SU-DHL-6 (cell line): Measurements from ENCODE around the gene FANCL.
"Not testable (repeated sequence)": the region's sequence is repeated elsewhere in the genome, so short reads cannot be mapped to it uniquely, and the experiment has no call there.

Experiments
- H2AFZ ChIP-seq: fragments of 200-600 bp; sonication (generic); 2 replicates; pipeline ENCODE4 v1.6.1; 2014; ENCODE audit warnings: low read depth, mild to moderate bottlenecking, moderate library complexity, mixed read lengths, antibody characterized with exemption, low read length; ENCODE audit not compliant: severe bottlenecking
- H3F3A ChIP-seq: fragments of 200-600 bp; shearing (Covaris generic); 2 replicates; pipeline ENCODE4 v1.6.0; 2016; ENCODE audit warnings: antibody characterized with exemption, mild to moderate bottlenecking; ENCODE audit not compliant: insufficient read depth
- H3K27ac ChIP-seq: fragments of 200-600 bp; sonication (generic); 2 replicates; pipeline ENCODE4 v1.5.1; 2016; ENCODE audit warnings: low read depth, mild to moderate bottlenecking, low read length, moderate library complexity, mixed read lengths
- H3K27me3 ChIP-seq: fragments of 200-600 bp; sonication (generic), shearing (Covaris generic); 2 replicates; pipeline ENCODE4 v1.6.0; 2014; ENCODE audit warnings: mild to moderate bottlenecking, low read length
- H3K36me3 ChIP-seq: fragments of 200-600 bp; sonication (generic); 2 replicates; pipeline ENCODE4 v1.6.1; 2014; ENCODE audit warnings: mild to moderate bottlenecking, low read length, mixed read lengths
- H3K4me2 ChIP-seq: fragments of 300-600, 200-600 bp; shearing (Covaris generic), sonication (generic); 2 replicates; pipeline ENCODE4 v1.6.0; 2014; ENCODE audit warnings: low read length, low read depth, mild to moderate bottlenecking; ENCODE audit not compliant: poor library complexity, severe bottlenecking
- H3K4me3 ChIP-seq: fragments of 200-600 bp; sonication (generic); 2 replicates; pipeline ENCODE4 v1.5.1; 2014; ENCODE audit warnings: antibody characterized with exemption, low read length, mild to moderate bottlenecking, mixed read lengths; ENCODE audit not compliant: insufficient read depth, poor library complexity, severe bottlenecking
- H3K79me2 ChIP-seq: fragments of 200-600 bp; sonication (generic); 2 replicates; pipeline ENCODE4 v1.6.1; 2014; ENCODE audit warnings: mild to moderate bottlenecking, low read length, moderate library complexity; ENCODE audit not compliant: insufficient read depth
- H3K9ac ChIP-seq: fragments of 200-600 bp; sonication (generic); 2 replicates; pipeline ENCODE4 v1.7.0; 2014; ENCODE audit warnings: mild to moderate bottlenecking, low read length
- H3K9me2 ChIP-seq: fragments of 200-600 bp; sonication (generic); replicated peaks from 2 replicates; pipeline ENCODE4 v1.6.1; 2014; ENCODE audit warnings: low read length; ENCODE audit not compliant: insufficient read depth
- H3K9me3 ChIP-seq: fragments of 200-600 bp; sonication (generic); 2 replicates; pipeline ENCODE4 v1.6.1; 2014; ENCODE audit warnings: low read length, mixed read lengths; ENCODE audit not compliant: insufficient read depth
- H4K20me1 ChIP-seq: fragments of 200-600 bp; sonication (generic); 2 replicates; pipeline ENCODE4 v1.6.1; 2014; ENCODE audit warnings: low read depth, mild to moderate bottlenecking, antibody characterized with exemption, low read length, moderate library complexity, mixed read lengths
- CTCF ChIP-seq: fragments of 200-600 bp; sonication (generic); IDR thresholded peaks from one replicate; pipeline ENCODE4 v1.5.1; 2017; ENCODE audit warnings: antibody characterized with exemption, mild to moderate bottlenecking, low read length, moderate library complexity; ENCODE audit not compliant: insufficient read depth, poor library complexity, severe bottlenecking
- EZH2phosphoT487 ChIP-seq: fragments of 200-600 bp; sonication (generic), shearing (Covaris generic); conservative IDR thresholded peaks from 2 replicates; pipeline ENCODE4 v1.6.1; 2018; ENCODE audit warnings: mild to moderate bottlenecking, antibody characterized with exemption, low read length, moderate library complexity, mixed read lengths

FANCL gene

GRCh38 chr2:58271826-58272225 is 30.7 kb upstream of the FANCL start:
- H2AFZ ChIP-seq, result no peak overlapping the region
- H3K4me2 ChIP-seq, result no peak overlapping the region
- H3K27ac ChIP-seq, result no peak overlapping the region
- no peak overlapping the region for H3K4me3 ChIP-seq
- no peaks in the 10 kb centered on the region for H3K9me2 ChIP-seq
- H3K79me2 ChIP-seq, result no peaks in the 10 kb centered on the region
- H4K20me1 ChIP-seq, result no peaks in the 10 kb centered on the region
- H3K9ac ChIP-seq, result no peak overlapping the region
- no peaks in the 10 kb centered on the region; the same call in 1 of the 2 replicates for H3K9me3 ChIP-seq
- TF ChIP-seq EZH2phosphoT487 (no peak), CTCF (no peak)
- no peaks in the 10 kb centered on the region for H3F3A ChIP-seq
- H3K36me3 ChIP-seq, result no peaks in the 10 kb centered on the region
- H3K27me3 ChIP-seq, result no peaks in the 10 kb centered on the region

- no peaks in the 10 kb centered on the region; the same call in 1 of the 2 replicates for H3K9me3 ChIP-seq
- H3K4me3 ChIP-seq, result no peak overlapping the region
- H3K36me3 ChIP-seq, result no peaks in the 10 kb centered on the region
- no peak overlapping the region for H3K4me2 ChIP-seq
- H4K20me1 ChIP-seq, result no peaks in the 10 kb centered on the region
- no peak overlapping the region for H3K27ac ChIP-seq
- H3K9me2 ChIP-seq, result no peaks in the 10 kb centered on the region
- no peak overlapping the region for H3K9ac ChIP-seq
- no peaks in the 10 kb centered on the region for H3F3A ChIP-seq
- H3K27me3 ChIP-seq, result no peaks in the 10 kb centered on the region
- no peaks in the 10 kb centered on the region for H3K79me2 ChIP-seq
- no peak for TF ChIP-seq EZH2phosphoT487
- no peak for TF ChIP-seq CTCF
- no peak overlapping the region for H2AFZ ChIP-seq
These were observed 27.6 kb upstream of the FANCL start for GRCh38 chr2:58268685-58269084.

GRCh38 chr2:58266211-58266610 is 25.1 kb upstream of the FANCL start:
- Histone ChIP-seq H3K9ac (no peak overlapping the region), H3K36me3 (no peaks in the 10 kb centered on the region), H4K20me1 (no peaks in the 10 kb centered on the region), H3K27ac (no peak overlapping the region), H3K27me3 (no peaks in the 10 kb centered on the region), H3K4me3 (no peak overlapping the region), H3F3A (no peaks in the 10 kb centered on the region), H3K9me3 (no peaks in the 10 kb centered on the region; the same call in 1 of the 2 replicates), H3K4me2 (no peak overlapping the region), H3K9me2 (no peaks in the 10 kb centered on the region), H3K79me2 (no peaks in the 10 kb centered on the region), H2AFZ (no peak overlapping the region)
- TF ChIP-seq CTCF (no peak), EZH2phosphoT487 (no peak)

- H3K9me3 ChIP-seq, result no peaks in the 10 kb centered on the region
- H4K20me1 ChIP-seq, result no peaks in the 10 kb centered on the region
- TF ChIP-seq CTCF (no peak), EZH2phosphoT487 (no peak)
- H3K9me2 ChIP-seq, result no peaks in the 10 kb centered on the region
- no peak overlapping the region for H3K27ac ChIP-seq
- H2AFZ ChIP-seq, result no peak overlapping the region
- no peaks in the 10 kb centered on the region for H3K36me3 ChIP-seq
- H3K4me3 ChIP-seq, result no peak overlapping the region
- no peak overlapping the region for H3K9ac ChIP-seq
- H3K79me2 ChIP-seq, result no peaks in the 10 kb centered on the region
- H3F3A ChIP-seq, result no peaks in the 10 kb centered on the region
- no peaks in the 10 kb centered on the region for H3K27me3 ChIP-seq
- H3K4me2 ChIP-seq, result no peak overlapping the region
These were observed 20.1 kb upstream of the FANCL start for GRCh38 chr2:58261209-58261608.

GRCh38 chr2:58258456-58258855 is 17.3 kb upstream of the FANCL start:
- H2AFZ ChIP-seq, H3K9me3 ChIP-seq, H3K4me2 ChIP-seq, H4K20me1 ChIP-seq, H3K4me3 ChIP-seq, H3K27me3 ChIP-seq, H3K27ac ChIP-seq, H3K79me2 ChIP-seq, H3F3A ChIP-seq, H3K9ac ChIP-seq, H3K9me2 ChIP-seq, H3K36me3 ChIP-seq: not testable (repeated sequence)
